Glutamatergic neuron (in vitro differentiated cells): ENCODE measurements around the gene PNKD. TPM values are rescaled to one million over a fixed set of nuclear protein-coding genes. Genes with fewer than 3 reads are reported as not detected.
A peak's percentile ranks its signal among the peaks of the same experiment; 100 is the strongest.

Experiments
- DNase-seq: peaks from one replicate; pipeline ENCODE4 v3.0.0; 2022
- H3K27ac Mint-ChIP-seq: one replicate; pipeline ENCODE4 v1.8.0; 2020; ENCODE audit warnings: mild to moderate bottlenecking, mixed read lengths, inconsistent platforms; ENCODE audit not compliant: unreplicated experiment
- H3K27me3 Mint-ChIP-seq: one replicate; pipeline ENCODE4 v1.8.0; 2020; ENCODE audit warnings: mild to moderate bottlenecking, moderate library complexity, mixed read lengths, inconsistent platforms; ENCODE audit not compliant: unreplicated experiment
- H3K36me3 Mint-ChIP-seq: one replicate; pipeline ENCODE4 v1.8.0; 2020; ENCODE audit warnings: mild to moderate bottlenecking, mixed read lengths, inconsistent platforms; ENCODE audit not compliant: unreplicated experiment
- H3K4me1 Mint-ChIP-seq: one replicate; pipeline ENCODE4 v1.8.0; 2020; ENCODE audit warnings: mild to moderate bottlenecking, low read depth, mixed read lengths, inconsistent platforms; ENCODE audit not compliant: unreplicated experiment
- H3K4me3 Mint-ChIP-seq: one replicate; pipeline ENCODE4 v1.8.0; 2020; ENCODE audit warnings: mild to moderate bottlenecking, mixed read lengths, inconsistent platforms; ENCODE audit not compliant: unreplicated experiment
- H3K9me3 Mint-ChIP-seq: one replicate; pipeline ENCODE4 v1.8.0; 2020; ENCODE audit warnings: mild to moderate bottlenecking, moderate library complexity, mixed read lengths, inconsistent platforms; ENCODE audit not compliant: unreplicated experiment
- total RNA-seq: library from RNA; stranded (reverse); fragmentation: NEBNext Ultra II Directional; extraction: Animal tissue kit (Norgen Biotek cat#: 25700); gene quantifications from one replicate; pipeline ENCODE4 v1.2.1, GENCODE V29; 2021; ENCODE audit not compliant: unreplicated experiment
- TF ChIP-seq, protein P1 (sequence below): fragments of 200-600 bp; sonication (generic); IDR thresholded peaks from one replicate; pipeline ENCODE4 v1.5.0; 2021; ENCODE audit not compliant: partially characterized antibody, unreplicated experiment

The PNKD gene
- total RNA-seq, 1 donor from 2014 or later = 44.2 TPM

DNA sequence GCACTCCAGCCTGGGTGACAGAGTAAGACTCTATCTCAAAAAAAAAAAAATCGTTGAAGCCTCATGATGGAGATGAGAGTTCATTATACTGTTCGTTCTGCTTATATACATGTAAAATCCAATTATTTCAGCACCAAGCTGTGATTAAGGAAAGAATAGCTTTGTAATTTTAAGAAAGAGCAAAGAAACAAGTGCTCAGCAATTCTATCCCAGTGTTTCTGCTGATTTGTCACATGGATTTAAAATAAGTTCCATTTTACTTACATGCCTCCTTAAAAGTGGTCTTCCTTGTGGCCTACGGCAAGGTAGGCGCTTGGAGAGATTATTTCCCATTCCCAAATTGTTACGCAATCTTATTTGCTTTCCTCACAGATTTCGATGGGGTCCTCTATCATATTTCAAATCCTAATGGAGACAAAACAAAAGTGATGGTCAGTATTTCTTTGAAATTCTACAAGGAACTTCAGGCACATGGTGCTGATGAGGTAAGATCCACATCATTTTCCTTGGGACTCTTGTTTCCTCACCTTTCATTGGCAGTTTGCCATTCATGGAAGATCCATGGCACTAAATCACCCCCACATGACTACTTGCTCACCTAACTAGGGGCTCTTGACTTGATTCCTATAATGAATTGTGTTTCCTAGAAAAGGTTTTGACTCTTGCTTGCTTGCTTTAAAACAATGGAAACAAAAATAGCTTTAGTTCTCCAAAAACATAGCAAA lies 41.8 kb upstream of the PNKD start:
- Mint-ChIP-seq H3K27ac (no peak overlapping the region), H3K4me3 (no peak overlapping the region), H3K4me1 (peaks cover 6% of the 10 kb centered on the region), H3K36me3 (no peaks in the 10 kb centered on the region), H3K9me3 (peaks cover 2% of the 10 kb centered on the region), H3K27me3 (no peaks in the 10 kb centered on the region)
- DNase-seq = no peak
- TF ChIP-seq, protein P1, sequence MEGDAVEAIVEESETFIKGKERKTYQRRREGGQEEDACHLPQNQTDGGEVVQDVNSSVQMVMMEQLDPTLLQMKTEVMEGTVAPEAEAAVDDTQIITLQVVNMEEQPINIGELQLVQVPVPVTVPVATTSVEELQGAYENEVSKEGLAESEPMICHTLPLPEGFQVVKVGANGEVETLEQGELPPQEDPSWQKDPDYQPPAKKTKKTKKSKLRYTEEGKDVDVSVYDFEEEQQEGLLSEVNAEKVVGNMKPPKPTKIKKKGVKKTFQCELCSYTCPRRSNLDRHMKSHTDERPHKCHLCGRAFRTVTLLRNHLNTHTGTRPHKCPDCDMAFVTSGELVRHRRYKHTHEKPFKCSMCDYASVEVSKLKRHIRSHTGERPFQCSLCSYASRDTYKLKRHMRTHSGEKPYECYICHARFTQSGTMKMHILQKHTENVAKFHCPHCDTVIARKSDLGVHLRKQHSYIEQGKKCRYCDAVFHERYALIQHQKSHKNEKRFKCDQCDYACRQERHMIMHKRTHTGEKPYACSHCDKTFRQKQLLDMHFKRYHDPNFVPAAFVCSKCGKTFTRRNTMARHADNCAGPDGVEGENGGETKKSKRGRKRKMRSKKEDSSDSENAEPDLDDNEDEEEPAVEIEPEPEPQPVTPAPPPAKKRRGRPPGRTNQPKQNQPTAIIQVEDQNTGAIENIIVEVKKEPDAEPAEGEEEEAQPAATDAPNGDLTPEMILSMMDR = no peak

DNA sequence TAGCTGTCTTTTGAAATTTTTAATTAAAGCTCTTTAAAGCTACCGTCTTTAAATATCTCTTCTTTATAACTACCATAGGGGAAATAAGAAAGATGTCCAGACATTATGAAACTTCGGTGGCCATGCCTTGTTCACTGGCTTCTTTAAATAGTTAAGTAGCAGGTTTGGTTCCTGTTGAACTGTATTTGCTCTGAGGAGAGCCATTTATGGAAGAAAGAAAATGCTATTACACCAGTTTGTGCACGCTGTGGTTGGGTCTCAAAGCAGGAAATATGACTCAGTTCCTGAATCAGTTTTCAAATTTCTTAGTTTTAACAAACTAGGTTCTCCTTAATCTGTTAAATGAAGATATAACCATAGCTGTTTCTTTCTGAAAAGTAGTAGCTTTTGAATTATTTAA lies 41.1 kb upstream of the PNKD start:
- TF ChIP-seq, protein P1 = no peak
- no peaks in the 10 kb centered on the region for H3K27me3 Mint-ChIP-seq
- H3K9me3 Mint-ChIP-seq = peaks cover 2% of the 10 kb centered on the region
- DNase-seq = no peak
- H3K27ac Mint-ChIP-seq = no peak overlapping the region
- no peaks in the 10 kb centered on the region for H3K36me3 Mint-ChIP-seq
- no peak overlapping the region for H3K4me3 Mint-ChIP-seq
- peaks cover 3% of the 10 kb centered on the region for H3K4me1 Mint-ChIP-seq

DNA sequence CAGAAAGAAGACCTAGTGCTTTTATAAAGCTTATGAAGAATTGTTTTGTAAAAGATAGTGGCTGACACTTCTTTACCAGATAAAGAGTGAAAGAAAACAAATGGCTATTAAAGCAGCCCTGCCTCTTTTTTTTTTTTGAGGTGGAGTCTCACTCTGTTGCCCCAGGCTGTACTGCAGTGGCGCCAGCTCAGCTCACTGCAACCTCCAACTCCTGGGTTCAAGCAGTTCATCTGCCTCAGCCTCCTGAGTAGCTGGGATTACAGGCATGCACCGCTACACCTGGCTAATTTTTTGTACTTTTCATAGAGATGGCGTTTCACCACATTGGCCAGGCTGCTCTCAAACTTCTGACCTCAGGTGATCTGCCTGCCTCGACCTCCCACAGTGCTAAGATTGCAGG lies 40.5 kb upstream of the PNKD start:
- Mint-ChIP-seq H3K4me3 (no peak overlapping the region), H3K4me1 (no peaks in the 10 kb centered on the region), H3K27me3 (no peaks in the 10 kb centered on the region), H3K36me3 (no peaks in the 10 kb centered on the region), H3K9me3 (peaks cover 2% of the 10 kb centered on the region), H3K27ac (no peak overlapping the region)
- TF ChIP-seq, protein P1 = no peak
- no peak for DNase-seq

DNA sequence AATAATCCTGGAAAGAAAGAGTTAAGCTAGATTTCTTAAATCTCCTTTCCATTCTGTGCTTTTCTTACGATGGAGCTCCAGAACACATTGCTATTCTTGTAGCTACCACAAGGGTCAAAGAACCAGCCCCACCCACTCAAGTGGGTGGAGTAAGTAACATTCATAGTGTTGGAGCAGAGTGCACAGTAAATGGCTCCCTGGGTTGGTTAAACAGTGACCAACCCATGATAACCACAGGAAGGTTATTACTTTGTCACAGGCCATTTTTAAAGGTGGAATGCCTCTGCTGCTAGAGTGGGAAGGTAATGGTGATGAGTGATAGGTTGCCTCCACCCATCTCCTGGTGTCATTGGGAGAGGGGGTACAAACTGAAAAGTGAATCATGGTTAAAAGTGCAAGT lies 39.4 kb upstream of the PNKD start:
- Mint-ChIP-seq H3K36me3 (no peaks in the 10 kb centered on the region), H3K9me3 (peaks cover 2% of the 10 kb centered on the region), H3K4me1 (no peaks in the 10 kb centered on the region), H3K27ac (no peak overlapping the region), H3K4me3 (no peak overlapping the region), H3K27me3 (no peaks in the 10 kb centered on the region)
- DNase-seq = no peak
- TF ChIP-seq, protein P1 = peak; percentile 37

DNA sequence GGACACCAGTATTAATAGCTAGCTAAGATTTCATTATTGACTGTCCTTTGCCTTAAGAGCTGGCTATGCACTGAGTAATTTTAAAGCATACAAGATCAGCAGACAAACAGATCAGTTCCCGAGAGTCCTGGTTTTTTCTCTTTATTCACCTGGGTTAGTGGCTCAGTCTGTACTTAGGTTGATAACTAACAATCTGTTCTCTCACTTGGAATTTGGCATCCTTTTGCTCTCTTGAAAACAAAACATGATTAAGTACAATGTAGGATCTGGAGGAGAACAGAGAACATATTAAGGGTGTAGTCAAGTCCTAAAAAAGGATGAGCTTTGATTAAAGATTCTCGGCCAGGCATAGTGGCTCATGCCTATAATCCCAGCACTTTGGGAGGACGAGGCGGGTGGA lies 36.8 kb upstream of the PNKD start:
- Mint-ChIP-seq H3K9me3 (peaks cover 2% of the 10 kb centered on the region), H3K4me1 (no peaks in the 10 kb centered on the region), H3K27ac (no peak overlapping the region), H3K27me3 (no peaks in the 10 kb centered on the region), H3K4me3 (no peak overlapping the region), H3K36me3 (no peaks in the 10 kb centered on the region)
- TF ChIP-seq, protein P1 = no peak
- DNase-seq = no peak
